Activated CD4-positive, alpha-beta T cell treated with anti-CD3 and anti-CD28 coated beads, Interleukin-2, amount 10 ng/mL, durations not matched to agents 24 days and 14 days (primary cell): ENCODE data around the gene TMEM185B. TPM values are rescaled to one million over a fixed set of nuclear protein-coding genes. Genes with fewer than 3 reads are reported as not detected.
A peak's percentile ranks its signal among the peaks of the same experiment; 100 is the strongest.
"Not testable (repeated sequence)": the region's sequence is repeated elsewhere in the genome, so short reads cannot be mapped to it uniquely, and the experiment has no call there.

Experiments
- DNase-seq: peaks from one replicate; pipeline ENCODE4 v3.0.0; 2022
- H3K27ac Mint-ChIP-seq: one replicate; pipeline ENCODE4 v1.8.0; 2022; ENCODE audit warnings: mild to moderate bottlenecking, mixed read lengths
- H3K27me3 Mint-ChIP-seq: one replicate; pipeline ENCODE4 v1.8.0; 2022; ENCODE audit warnings: mixed read lengths
- H3K36me3 Mint-ChIP-seq: one replicate; pipeline ENCODE4 v1.8.0; 2022; ENCODE audit warnings: low read depth, mild to moderate bottlenecking, mixed read lengths
- H3K4me1 Mint-ChIP-seq: one replicate; pipeline ENCODE4 v1.8.0; 2021; ENCODE audit warnings: mixed read lengths
- H3K4me3 Mint-ChIP-seq: one replicate; pipeline ENCODE4 v1.8.0; 2022; ENCODE audit warnings: mild to moderate bottlenecking, moderate library complexity, mixed read lengths
- H3K9me3 Mint-ChIP-seq: one replicate; pipeline ENCODE4 v1.8.0; 2021; ENCODE audit warnings: mixed read lengths
- intact Hi-C: fragments of 100-400 bp; cut with micrococcal nuclease; formaldehyde crosslinking; loops from one replicate; pipeline ENCODE4 v1.15.1; 2023
- total RNA-seq: library from RNA; stranded (reverse); gene quantifications from 2 replicates; pipeline ENCODE4 v1.2.3, GENCODE V29; 2022

TMEM185B gene
- total RNA-seq, 1 donor from 2014 or later, result 44.3 TPM

GRCh38 chr2:120235158-120235557, 12.0 kb upstream of the TMEM185B start:
- H3K27ac Mint-ChIP-seq, H3K4me3 Mint-ChIP-seq, H3K9me3 Mint-ChIP-seq, intact Hi-C loops, DNase-seq, H3K27me3 Mint-ChIP-seq: not testable (repeated sequence)
- Mint-ChIP-seq H3K36me3 (peaks cover 10% of the 10 kb centered on the region), H3K4me1 (peaks cover 44% of the 10 kb centered on the region)

GRCh38 chr2:120233292-120233691, 10.1 kb upstream of the TMEM185B start:
- intact Hi-C loops, result loop anchor here (2.0 to 5.0 kb wide), 4 partner anchors 28 to 866 kb away; partner anchors contain the start of genes C2orf76, DBI, EPB41L5 and TMEM177
- Mint-ChIP-seq H3K27me3 (no peaks in the 10 kb centered on the region), H3K9me3 (no peaks in the 10 kb centered on the region), H3K27ac (peak overlapping the region; percentile 99), H3K4me1 (peaks cover 59% of the 10 kb centered on the region), H3K4me3 (peak overlapping the region; percentile 98), H3K36me3 (peaks cover 24% of the 10 kb centered on the region)
- DNase-seq, result no peak

- intact Hi-C loops, result loop anchor here (1.0 to 5.0 kb wide), 10 partner anchors 9 to 865 kb away; partner anchors contain the start of genes C2orf76, DBI, EPB41L5 and RALB
- H3K36me3 Mint-ChIP-seq, result peaks cover 32% of the 10 kb centered on the region
- no peaks in the 10 kb centered on the region for H3K9me3 Mint-ChIP-seq
- peaks cover 61% of the 10 kb centered on the region for H3K4me1 Mint-ChIP-seq
- H3K27ac Mint-ChIP-seq, result peak overlapping the region; percentile 99
- H3K27me3 Mint-ChIP-seq, result no peaks in the 10 kb centered on the region
- peak; percentile 95 for DNase-seq
- peak overlapping the region; percentile 98 for H3K4me3 Mint-ChIP-seq
These were observed 8.9 kb upstream of the TMEM185B start for GRCh38 chr2:120231974-120232635.

- H3K4me1 Mint-ChIP-seq, result peaks cover 64% of the 10 kb centered on the region
- H3K9me3 Mint-ChIP-seq, result no peaks in the 10 kb centered on the region
- peak overlapping the region; percentile 99 for H3K27ac Mint-ChIP-seq
- peaks cover 34% of the 10 kb centered on the region for H3K36me3 Mint-ChIP-seq
- intact Hi-C loops, result loop anchor here (5.0 kb wide), 3 partner anchors 219 to 864 kb away; partner anchors contain the start of genes C2orf76, DBI, EPB41L5 and TMEM177
- no peaks in the 10 kb centered on the region for H3K27me3 Mint-ChIP-seq
- H3K4me3 Mint-ChIP-seq, result peak overlapping the region; percentile 98
- no peak for DNase-seq
These were observed 8.4 kb upstream of the TMEM185B start for GRCh38 chr2:120231564-120231973.

- peaks cover 70% of the 10 kb centered on the region for H3K4me1 Mint-ChIP-seq
- peaks cover 34% of the 10 kb centered on the region for H3K36me3 Mint-ChIP-seq
- no peaks in the 10 kb centered on the region for H3K27me3 Mint-ChIP-seq
- H3K9me3 Mint-ChIP-seq, result no peaks in the 10 kb centered on the region
- DNase-seq, result no peak
- peak overlapping the region; percentile 98 for H3K4me3 Mint-ChIP-seq
- intact Hi-C loops, result loop anchor here (5.0 kb wide), 3 partner anchors 218 to 863 kb away; partner anchors contain the start of genes C2orf76, DBI, EPB41L5 and TMEM177
- peak overlapping the region; percentile 99 for H3K27ac Mint-ChIP-seq
These were observed 7.6 kb upstream of the TMEM185B start for GRCh38 chr2:120230515-120231471.

GRCh38 chr2:120229341-120229740, 6.1 kb upstream of the TMEM185B start:
- no peak for DNase-seq
- peaks cover 72% of the 10 kb centered on the region for H3K4me1 Mint-ChIP-seq
- H3K9me3 Mint-ChIP-seq, result no peaks in the 10 kb centered on the region
- H3K27ac Mint-ChIP-seq, result peak overlapping the region; percentile 51
- intact Hi-C loops, result no loop called here
- peak overlapping the region; percentile 70 for H3K4me3 Mint-ChIP-seq
- no peaks in the 10 kb centered on the region for H3K27me3 Mint-ChIP-seq
- peaks cover 34% of the 10 kb centered on the region for H3K36me3 Mint-ChIP-seq

- Mint-ChIP-seq H3K36me3 (peaks cover 36% of the 10 kb centered on the region), H3K9me3 (no peaks in the 10 kb centered on the region), H3K27ac (peak overlapping the region; percentile 90), H3K4me1 (peaks cover 76% of the 10 kb centered on the region), H3K27me3 (no peaks in the 10 kb centered on the region), H3K4me3 (peak overlapping the region; percentile 70)
- intact Hi-C loops, result no loop called here
- no peak for DNase-seq
These were observed 5.3 kb upstream of the TMEM185B start for GRCh38 chr2:120228503-120228902.

- no peak for DNase-seq
- Mint-ChIP-seq H3K36me3 (peaks cover 40% of the 10 kb centered on the region), H3K27ac (peak overlapping the region; percentile 90)
These were observed 4.2 kb upstream of the TMEM185B start for GRCh38 chr2:120227111-120227991.

GRCh38 chr2:120226316-120226715, 3.1 kb upstream of the TMEM185B start:
- Mint-ChIP-seq H3K4me1 (peaks cover 69% of the 10 kb centered on the region), H3K4me3 (peak overlapping the region; percentile 20), H3K36me3 (peaks cover 48% of the 10 kb centered on the region), H3K27ac (peak overlapping the region; percentile 90), H3K27me3 (no peaks in the 10 kb centered on the region), H3K9me3 (no peaks in the 10 kb centered on the region)
- intact Hi-C loops, result no loop called here
- DNase-seq, result no peak

More at GRCh38 chr2:120227111-120227991, 4.2 kb upstream of the TMEM185B start:
- Mint-ChIP-seq H3K4me3 (peak overlapping the region; percentile 58), H3K27me3 (no peaks in the 10 kb centered on the region), H3K4me1 (peaks cover 66% of the 10 kb centered on the region), H3K9me3 (no peaks in the 10 kb centered on the region)
- intact Hi-C loops, result no loop called here

- Mint-ChIP-seq H3K4me3 (peak overlapping the region; percentile 24), H3K27ac (no peak overlapping the region), H3K4me1 (peaks cover 70% of the 10 kb centered on the region), H3K27me3 (no peaks in the 10 kb centered on the region), H3K36me3 (peaks cover 49% of the 10 kb centered on the region), H3K9me3 (no peaks in the 10 kb centered on the region)
- intact Hi-C loops, result no loop called here
- DNase-seq, result no peak
These were observed 2.4 kb upstream of the TMEM185B start for GRCh38 chr2:120225549-120226065.

- Mint-ChIP-seq H3K4me3 (peak overlapping the region; percentile 87), H3K36me3 (peaks cover 49% of the 10 kb centered on the region), H3K27ac (peak overlapping the region; percentile 88), H3K9me3 (no peaks in the 10 kb centered on the region), H3K27me3 (no peaks in the 10 kb centered on the region), H3K4me1 (peaks cover 70% of the 10 kb centered on the region)
- DNase-seq, result no peak
- intact Hi-C loops, result no loop called here
These were observed 1.7 kb upstream of the TMEM185B start for GRCh38 chr2:120224735-120225548.

GRCh38 chr2:120224256-120224655, 1.1 kb upstream of the TMEM185B start:
- H3K27ac Mint-ChIP-seq, result peak overlapping the region; percentile 88
- H3K36me3 Mint-ChIP-seq, result peaks cover 52% of the 10 kb centered on the region
- no peak for DNase-seq
- no peaks in the 10 kb centered on the region for H3K27me3 Mint-ChIP-seq
- intact Hi-C loops, result no loop called here
- H3K4me3 Mint-ChIP-seq, result peak overlapping the region; percentile 87
- peaks cover 68% of the 10 kb centered on the region for H3K4me1 Mint-ChIP-seq
- H3K9me3 Mint-ChIP-seq, result no peaks in the 10 kb centered on the region
